HG02798 (cell line): ENCODE results near the gene RPL39L.

Source experiments
- ATAC-seq: cut with Tn5 transposase; IDR thresholded peaks from one replicate; pipeline ENCODE4 v1.9.1; 2021; ENCODE audit warnings: mild to moderate bottlenecking; ENCODE audit not compliant: unreplicated experiment, poor library complexity

The RPL39L gene

DNA sequence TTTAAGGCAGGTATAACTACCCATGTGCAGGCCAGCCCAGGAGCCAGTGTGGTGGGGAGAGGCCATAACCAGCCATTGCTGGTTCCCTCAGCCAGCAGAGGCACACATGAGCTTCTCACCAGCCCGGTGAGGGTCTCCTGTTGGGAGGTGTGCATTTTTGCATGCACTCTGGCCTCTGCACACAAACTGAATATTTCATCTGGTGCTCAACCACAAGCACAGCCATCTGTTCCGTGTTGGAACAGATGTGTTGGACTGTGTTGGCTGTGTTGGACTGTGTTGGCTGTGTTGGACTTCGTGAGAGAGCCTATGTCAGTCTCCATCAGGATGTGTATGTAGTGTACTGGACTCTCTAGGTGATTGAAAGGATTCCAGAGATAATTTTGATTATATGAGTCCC, 67.2 kb downstream of the RPL39L start:
- ATAC-seq: no peak
